ENCODE results near the gene SCP2. TPM values are rescaled to one million over a fixed set of nuclear protein-coding genes. Genes with fewer than 3 reads are reported as not detected.
A peak's percentile ranks its signal among the peaks of the same experiment; 100 is the strongest.

The SCP2 gene
- 129 TPM for polyA plus RNA-seq (2013)

GRCh38 chr1:52927212-52928014 lies at the start of gene SCP2:
TSS of gene SCP2 (plus strand) at chr1:52927276. CDS start at chr1:52927397, 121 bp downstream.
- H3K9me3 ChIP-seq (ENCODE audit: control extremely low read depth in 1 of 5, control insufficient read depth in 4 of 5, insufficient read depth in 2 of 5, low read depth in 1 of 5, low read length in 4 of 5): no peaks in the 10 kb centered on the region
- peak; percentile 50 to 66 (median 61) for DNase-seq
- H3K36me3 ChIP-seq (ENCODE audit: control insufficient read depth in 4 of 4, insufficient read depth in 4 of 4, low read length in 3 of 4): no peaks in the 10 kb centered on the region
- peaks cover 0 to 44% (median 27%) of the 10 kb centered on the region in 5 experiments for H3K27me3 ChIP-seq (replicated peaks in 2 of 5; ENCODE audit: control insufficient read depth in 4 of 5, insufficient read depth in 5 of 5, low read length in 4 of 5)
- WGBS (ENCODE audit: insufficient coverage): under 1% methylated on average over 52 of the region's 65 CpGs
- ChIA-PET POLR2A (no interaction called here), CTCF (no interaction called here)
- peak within 1 kb of the TSS; percentile 25 to 85 (median 74) for H3K4me3 ChIP-seq (ENCODE audit: control insufficient read depth in 1 of 7, extremely low read depth in 1 of 7, insufficient read depth in 4 of 7, low read depth in 2 of 7, low read length in 6 of 7)
- H3K4me1 ChIP-seq (ENCODE audit: control extremely low read depth in 1 of 4, control insufficient read depth in 4 of 4, insufficient read depth in 4 of 4, low read length in 3 of 4): peaks cover 3 to 16% (median 14%) of the 10 kb centered on the region in 4 experiments
- no peak within 1 kb of the TSS for H3K27ac ChIP-seq (ENCODE audit: insufficient read depth in 1 of 2, low read depth in 1 of 2, low read length in 2 of 2, poor library complexity in 1 of 2, severe bottlenecking in 2 of 2)

- H3K36me3 ChIP-seq (ENCODE audit: control insufficient read depth in 4 of 4, insufficient read depth in 4 of 4, low read length in 3 of 4): no peaks in the 10 kb centered on the region
- no peak for DNase-seq
- H3K4me3 ChIP-seq (ENCODE audit: control insufficient read depth in 1 of 7, extremely low read depth in 1 of 7, insufficient read depth in 4 of 7, low read depth in 2 of 7, low read length in 6 of 7): no peak overlapping the region
- H3K27me3 ChIP-seq (replicated peaks in 2 of 5; ENCODE audit: control insufficient read depth in 4 of 5, insufficient read depth in 5 of 5, low read length in 4 of 5): peaks cover 0 to 3% (median 0%) of the 10 kb centered on the region in 5 experiments
- POLR2A ChIA-PET: no interaction called here
- 100% methylated on average over 3 of the region's 3 CpGs for whole genome bisulfite sequencing (ENCODE audit: insufficient coverage)
- CTCF ChIA-PET: interaction anchor here (1.1 kb wide), 1 partner anchor 27 kb away, joined by 3 read pairs; no protein-coding TSS in a partner anchor
- H3K9me3 ChIP-seq (ENCODE audit: control extremely low read depth in 1 of 5, control insufficient read depth in 4 of 5, insufficient read depth in 2 of 5, low read depth in 1 of 5, low read length in 4 of 5): no peaks in the 10 kb centered on the region
- no peaks in the 10 kb centered on the region for H3K4me1 ChIP-seq (ENCODE audit: control extremely low read depth in 1 of 4, control insufficient read depth in 4 of 4, insufficient read depth in 4 of 4, low read length in 3 of 4)
- no peak overlapping the region for H3K27ac ChIP-seq (ENCODE audit: insufficient read depth in 1 of 2, low read depth in 1 of 2, low read length in 2 of 2, poor library complexity in 1 of 2, severe bottlenecking in 2 of 2)
Measured at GRCh38 chr1:52877554-52877953, 49.5 kb upstream of the SCP2 start.

GRCh38 chr1:52880206-52880605 lies 46.9 kb upstream of the SCP2 start:
- ChIA-PET POLR2A (no interaction called here), CTCF (no interaction called here)
- Histone ChIP-seq H3K36me3 (ENCODE audit: control insufficient read depth in 4 of 4, insufficient read depth in 4 of 4, low read length in 3 of 4) (no peaks in the 10 kb centered on the region), H3K27ac (ENCODE audit: insufficient read depth in 1 of 2, low read depth in 1 of 2, low read length in 2 of 2, poor library complexity in 1 of 2, severe bottlenecking in 2 of 2) (no peak overlapping the region), H3K27me3 (replicated peaks in 2 of 5; ENCODE audit: control insufficient read depth in 4 of 5, insufficient read depth in 5 of 5, low read length in 4 of 5) (no peaks in the 10 kb centered on the region), H3K9me3 (ENCODE audit: control extremely low read depth in 1 of 5, control insufficient read depth in 4 of 5, insufficient read depth in 2 of 5, low read depth in 1 of 5, low read length in 4 of 5) (no peaks in the 10 kb centered on the region), H3K4me1 (ENCODE audit: control extremely low read depth in 1 of 4, control insufficient read depth in 4 of 4, insufficient read depth in 4 of 4, low read length in 3 of 4) (no peaks in the 10 kb centered on the region), H3K4me3 (ENCODE audit: control insufficient read depth in 1 of 7, extremely low read depth in 1 of 7, insufficient read depth in 4 of 7, low read depth in 2 of 7, low read length in 6 of 7) (no peak overlapping the region)
- DNase-seq: no peak
- WGBS (ENCODE audit: insufficient coverage): 100% methylated on average over 1 of the region's 2 CpGs

- H3K36me3 ChIP-seq (ENCODE audit: control insufficient read depth in 4 of 4, insufficient read depth in 4 of 4, low read length in 3 of 4): no peaks in the 10 kb centered on the region
- no peak overlapping the region for H3K27ac ChIP-seq (ENCODE audit: insufficient read depth in 1 of 2, low read depth in 1 of 2, low read length in 2 of 2, poor library complexity in 1 of 2, severe bottlenecking in 2 of 2)
- H3K9me3 ChIP-seq (ENCODE audit: control extremely low read depth in 1 of 5, control insufficient read depth in 4 of 5, insufficient read depth in 2 of 5, low read depth in 1 of 5, low read length in 4 of 5): no peaks in the 10 kb centered on the region
- 93% methylated on average over 3 of the region's 4 CpGs for WGBS (ENCODE audit: insufficient coverage)
- CTCF ChIA-PET: interaction anchor here (0.6 kb wide), 1 partner anchor 126 kb away, joined by 3 read pairs; no protein-coding TSS in a partner anchor
- POLR2A ChIA-PET: no interaction called here
- no peaks in the 10 kb centered on the region for H3K27me3 ChIP-seq (replicated peaks in 2 of 5; ENCODE audit: control insufficient read depth in 4 of 5, insufficient read depth in 5 of 5, low read length in 4 of 5)
- H3K4me1 ChIP-seq (ENCODE audit: control extremely low read depth in 1 of 4, control insufficient read depth in 4 of 4, insufficient read depth in 4 of 4, low read length in 3 of 4): no peaks in the 10 kb centered on the region
- no peak for DNase-seq
- H3K4me3 ChIP-seq (ENCODE audit: control insufficient read depth in 1 of 7, extremely low read depth in 1 of 7, insufficient read depth in 4 of 7, low read depth in 2 of 7, low read length in 6 of 7): no peak overlapping the region
Measured at GRCh38 chr1:52887483-52887882, 39.6 kb upstream of the SCP2 start.

- POLR2A ChIA-PET: no interaction called here
- 96% methylated on average over 3 of the region's 5 CpGs for WGBS (ENCODE audit: insufficient coverage)
Measured at GRCh38 chr1:52892424-52893215, 34.5 kb upstream of the SCP2 start.

GRCh38 chr1:52899445-52899894 lies 27.6 kb upstream of the SCP2 start:
- H3K27me3 ChIP-seq (replicated peaks in 2 of 5; ENCODE audit: control insufficient read depth in 4 of 5, insufficient read depth in 5 of 5, low read length in 4 of 5): no peaks in the 10 kb centered on the region
- no peak overlapping the region for H3K4me3 ChIP-seq (ENCODE audit: control insufficient read depth in 1 of 7, extremely low read depth in 1 of 7, insufficient read depth in 4 of 7, low read depth in 2 of 7, low read length in 6 of 7)
- H3K4me1 ChIP-seq (ENCODE audit: control extremely low read depth in 1 of 4, control insufficient read depth in 4 of 4, insufficient read depth in 4 of 4, low read length in 3 of 4): peaks cover 0 to 7% (median 0%) of the 10 kb centered on the region in 4 experiments
- no peak for DNase-seq
- WGBS (ENCODE audit: insufficient coverage): 45% methylated on average over 2 of the region's 4 CpGs
- no peak overlapping the region for H3K27ac ChIP-seq (ENCODE audit: insufficient read depth in 1 of 2, low read depth in 1 of 2, low read length in 2 of 2, poor library complexity in 1 of 2, severe bottlenecking in 2 of 2)
- POLR2A ChIA-PET: no interaction called here
- H3K9me3 ChIP-seq (ENCODE audit: control extremely low read depth in 1 of 5, control insufficient read depth in 4 of 5, insufficient read depth in 2 of 5, low read depth in 1 of 5, low read length in 4 of 5): no peaks in the 10 kb centered on the region
- CTCF ChIA-PET: no interaction called here
- H3K36me3 ChIP-seq (ENCODE audit: control insufficient read depth in 4 of 4, insufficient read depth in 4 of 4, low read length in 3 of 4): no peaks in the 10 kb centered on the region

More at GRCh38 chr1:52892424-52893215, 34.5 kb upstream of the SCP2 start:
- CTCF ChIA-PET: interaction anchor here (1.6 kb wide), 1 partner anchor 30 kb away, joined by 3 read pairs; no protein-coding TSS in a partner anchor
- Histone ChIP-seq H3K9me3 (ENCODE audit: control extremely low read depth in 1 of 5, control insufficient read depth in 4 of 5, insufficient read depth in 2 of 5, low read depth in 1 of 5, low read length in 4 of 5) (no peaks in the 10 kb centered on the region), H3K4me1 (ENCODE audit: control extremely low read depth in 1 of 4, control insufficient read depth in 4 of 4, insufficient read depth in 4 of 4, low read length in 3 of 4) (peaks cover 0 to 7% (median 0%) of the 10 kb centered on the region in 4 experiments), H3K4me3 (ENCODE audit: control insufficient read depth in 1 of 7, extremely low read depth in 1 of 7, insufficient read depth in 4 of 7, low read depth in 2 of 7, low read length in 6 of 7) (no peak overlapping the region), H3K36me3 (ENCODE audit: control insufficient read depth in 4 of 4, insufficient read depth in 4 of 4, low read length in 3 of 4) (no peaks in the 10 kb centered on the region), H3K27ac (ENCODE audit: insufficient read depth in 1 of 2, low read depth in 1 of 2, low read length in 2 of 2, poor library complexity in 1 of 2, severe bottlenecking in 2 of 2) (no peak overlapping the region), H3K27me3 (replicated peaks in 2 of 5; ENCODE audit: control insufficient read depth in 4 of 5, insufficient read depth in 5 of 5, low read length in 4 of 5) (no peaks in the 10 kb centered on the region)
- DNase-seq: no peak

GRCh38 chr1:52900402-52900801 lies 26.7 kb upstream of the SCP2 start:
- POLR2A ChIA-PET: interaction anchor here (0.6 kb wide), 1 partner anchor 359 kb away, joined by 3 read pairs; no protein-coding TSS in a partner anchor

More at GRCh38 chr1:52900402-52900801, 26.7 kb upstream of the SCP2 start:
- Histone ChIP-seq H3K9me3 (ENCODE audit: control extremely low read depth in 1 of 5, control insufficient read depth in 4 of 5, insufficient read depth in 2 of 5, low read depth in 1 of 5, low read length in 4 of 5) (no peaks in the 10 kb centered on the region), H3K27ac (ENCODE audit: insufficient read depth in 1 of 2, low read depth in 1 of 2, low read length in 2 of 2, poor library complexity in 1 of 2, severe bottlenecking in 2 of 2) (no peak overlapping the region), H3K4me3 (ENCODE audit: control insufficient read depth in 1 of 7, extremely low read depth in 1 of 7, insufficient read depth in 4 of 7, low read depth in 2 of 7, low read length in 6 of 7) (no peak overlapping the region), H3K27me3 (replicated peaks in 2 of 5; ENCODE audit: control insufficient read depth in 4 of 5, insufficient read depth in 5 of 5, low read length in 4 of 5) (no peaks in the 10 kb centered on the region), H3K36me3 (ENCODE audit: control insufficient read depth in 4 of 4, insufficient read depth in 4 of 4, low read length in 3 of 4) (no peaks in the 10 kb centered on the region), H3K4me1 (ENCODE audit: control extremely low read depth in 1 of 4, control insufficient read depth in 4 of 4, insufficient read depth in 4 of 4, low read length in 3 of 4) (no peaks in the 10 kb centered on the region)
- no CpG with 5 or more reads among the region's 2 CpGs for WGBS (ENCODE audit: insufficient coverage)
- CTCF ChIA-PET: no interaction called here
- DNase-seq: no peak

Data from common myeloid progenitor, CD34-positive (primary cell).